ENCODE results near the gene KREMEN2.

- no peak for TF ChIP-seq CTCF (IDR thresholded peaks at IDR 0.05)
- TF ChIP-seq EP300 (IDR thresholded peaks at IDR 0.05), result no peak
- no peak for TF ChIP-seq POLR2A (IDR thresholded peaks at IDR 0.05)
Observed at GRCh38 chr16:2946649-2947048, 17.4 kb upstream of the KREMEN2 start.

Measured in ovary (tissue), 3 donors.